ENCODE measurements around the gene KLHL3.

- TF ChIP-seq CTCF (IDR thresholded peaks at IDR 0.05; ENCODE audit: extremely low read depth in 1 of 2, insufficient read depth in 1 of 2, low read depth in 1 of 2, low read length in 2 of 2) (no peak), POLR2A (IDR thresholded peaks at IDR 0.05; ENCODE audit: low read depth, low read length) (no peak)
Measured at GRCh38 chr5:137595396-137596079, 140.4 kb downstream of the KLHL3 start.

Data from endothelial cell of umbilical vein (primary cell).